Measurements from ENCODE around the gene OR5C1.

Gene OR5C1

GRCh38 chr9:122779181-122779580, 9.6 kb upstream of the OR5C1 start:
- no peak for TF ChIP-seq CTCF (IDR thresholded peaks at IDR 0.05; ENCODE audit: extremely low read depth, insufficient read depth, missing control alignments)
- in situ Hi-C loops (cut with MboI; ENCODE audit: low pct_unique_long_range_greater_than_20kb, low sequenced_read_pairs, unreplicated experiment) = no loop called here
- DNase-seq (ENCODE audit: low spot score) = no peak

- TF ChIP-seq CTCF (IDR thresholded peaks at IDR 0.05; ENCODE audit: extremely low read depth, insufficient read depth, missing control alignments) = no peak
- DNase-seq (ENCODE audit: low spot score) = no peak
- in situ Hi-C loops (cut with MboI; ENCODE audit: low pct_unique_long_range_greater_than_20kb, low sequenced_read_pairs, unreplicated experiment) = no loop called here
These were observed 8.7 kb upstream of the OR5C1 start for GRCh38 chr9:122780026-122780425.

- DNase-seq (ENCODE audit: low spot score) = no peak
- TF ChIP-seq CTCF (IDR thresholded peaks at IDR 0.05; ENCODE audit: extremely low read depth, insufficient read depth, missing control alignments) = no peak
- in situ Hi-C loops (cut with MboI; ENCODE audit: low pct_unique_long_range_greater_than_20kb, low sequenced_read_pairs, unreplicated experiment) = no loop called here
These were observed 7.1 kb upstream of the OR5C1 start for GRCh38 chr9:122781671-122782070.

GRCh38 chr9:122785269-122785668, 3.5 kb upstream of the OR5C1 start:
- DNase-seq (ENCODE audit: low spot score) = no peak
- in situ Hi-C loops (cut with MboI; ENCODE audit: low pct_unique_long_range_greater_than_20kb, low sequenced_read_pairs, unreplicated experiment) = no loop called here

GRCh38 chr9:122786338-122786737, 2.4 kb upstream of the OR5C1 start:
- no peak for TF ChIP-seq CTCF (IDR thresholded peaks at IDR 0.05; ENCODE audit: extremely low read depth, insufficient read depth, missing control alignments)
- in situ Hi-C loops (cut with MboI; ENCODE audit: low pct_unique_long_range_greater_than_20kb, low sequenced_read_pairs, unreplicated experiment) = no loop called here
- peak; percentile 3 for DNase-seq (ENCODE audit: low spot score)

More at GRCh38 chr9:122785269-122785668, 3.5 kb upstream of the OR5C1 start:
- no peak for TF ChIP-seq CTCF (IDR thresholded peaks at IDR 0.05; ENCODE audit: extremely low read depth, insufficient read depth, missing control alignments)

- TF ChIP-seq CTCF (IDR thresholded peaks at IDR 0.05; ENCODE audit: extremely low read depth, insufficient read depth, missing control alignments) = no peak
- in situ Hi-C loops (cut with MboI; ENCODE audit: low pct_unique_long_range_greater_than_20kb, low sequenced_read_pairs, unreplicated experiment) = no loop called here
- peak; percentile 1 for DNase-seq (ENCODE audit: low spot score)
These were observed 718 bp downstream of the OR5C1 start for GRCh38 chr9:122789256-122790046.
